Endothelial cell of umbilical vein (primary cell): ENCODE measurements around the gene LGALS4.

Experiments used
- EZH2 ChIP-seq: IDR thresholded peaks from 2 replicates; pipeline ENCODE4 v1.6.1; 2012; ENCODE audit warnings: borderline replicate concordance, low read depth, mild to moderate bottlenecking, moderate library complexity, low read length, inconsistent platforms; ENCODE audit not compliant: severe bottlenecking
- JUN ChIP-seq: IDR thresholded peaks from 2 replicates; pipeline ENCODE4 v1.6.1; 2011; ENCODE audit warnings: borderline replicate concordance, low read depth; ENCODE audit not compliant: insufficient read length, insufficient read depth
- MAX ChIP-seq: IDR thresholded peaks from 2 replicates; pipeline ENCODE4 v1.6.1; 2011; ENCODE audit not compliant: insufficient read depth, insufficient read length
- MYC ChIP-seq: IDR thresholded peaks from one replicate; pipeline ENCODE4 v1.6.1; 2011; ENCODE audit warnings: mild to moderate bottlenecking, low read depth, low read length
- POLR2A ChIP-seq: IDR thresholded peaks from 2 replicates; pipeline ENCODE4 v1.6.1; 2012; ENCODE audit warnings: low read depth, mild to moderate bottlenecking, control low read depth, low read length
- POLR2AphosphoS5 ChIP-seq: IDR thresholded peaks from 2 replicates; pipeline ENCODE4 v1.6.1; 2012; ENCODE audit warnings: low read depth, mild to moderate bottlenecking, control low read depth, low read length, moderate library complexity; ENCODE audit not compliant: insufficient read depth
- TF ChIP-seq, protein P1 (sequence below), 2 donors: IDR thresholded peaks; 1 replicate in 1 of 2; 2 replicates in 1 of 2; pipeline ENCODE4 v1.5.1; 2011; ENCODE audit warnings: low read length in 2 of 2, mild to moderate bottlenecking in 2 of 2, moderate library complexity in 2 of 2, control low read depth in 1 of 2, inconsistent platforms in 1 of 2, low read depth in 1 of 2; ENCODE audit not compliant: insufficient read depth in 1 of 2; ENCODE audit errors: extremely low read depth in 1 of 2

DNA sequence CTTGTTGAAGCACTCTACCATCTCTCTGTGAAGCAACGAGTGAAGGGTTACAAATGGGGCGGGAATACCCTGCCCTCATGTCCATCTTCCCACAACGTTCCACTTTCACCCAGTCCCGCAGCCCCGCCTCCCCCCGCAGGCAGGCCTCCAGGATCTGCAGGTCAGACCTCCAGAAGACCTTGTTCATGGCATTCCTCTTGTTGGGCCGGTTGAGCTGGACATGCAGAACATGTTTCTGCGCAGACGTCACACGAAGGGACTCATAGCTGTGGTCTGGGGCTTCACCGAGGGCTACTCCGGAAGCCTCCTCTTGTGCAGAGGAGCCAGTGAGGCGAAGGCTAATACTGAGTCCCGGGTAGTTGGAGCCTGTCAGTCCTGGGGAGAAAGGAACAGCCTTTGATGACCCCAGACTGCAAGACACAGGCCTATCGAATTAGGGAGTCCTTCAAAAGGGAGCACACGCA is 18.4 kb upstream of the LGALS4 start:
- TF ChIP-seq POLR2A (no peak), MAX (no peak), EZH2 (no peak), POLR2AphosphoS5 (no peak), MYC (no peak), JUN (no peak)
- TF ChIP-seq, protein P1, sequence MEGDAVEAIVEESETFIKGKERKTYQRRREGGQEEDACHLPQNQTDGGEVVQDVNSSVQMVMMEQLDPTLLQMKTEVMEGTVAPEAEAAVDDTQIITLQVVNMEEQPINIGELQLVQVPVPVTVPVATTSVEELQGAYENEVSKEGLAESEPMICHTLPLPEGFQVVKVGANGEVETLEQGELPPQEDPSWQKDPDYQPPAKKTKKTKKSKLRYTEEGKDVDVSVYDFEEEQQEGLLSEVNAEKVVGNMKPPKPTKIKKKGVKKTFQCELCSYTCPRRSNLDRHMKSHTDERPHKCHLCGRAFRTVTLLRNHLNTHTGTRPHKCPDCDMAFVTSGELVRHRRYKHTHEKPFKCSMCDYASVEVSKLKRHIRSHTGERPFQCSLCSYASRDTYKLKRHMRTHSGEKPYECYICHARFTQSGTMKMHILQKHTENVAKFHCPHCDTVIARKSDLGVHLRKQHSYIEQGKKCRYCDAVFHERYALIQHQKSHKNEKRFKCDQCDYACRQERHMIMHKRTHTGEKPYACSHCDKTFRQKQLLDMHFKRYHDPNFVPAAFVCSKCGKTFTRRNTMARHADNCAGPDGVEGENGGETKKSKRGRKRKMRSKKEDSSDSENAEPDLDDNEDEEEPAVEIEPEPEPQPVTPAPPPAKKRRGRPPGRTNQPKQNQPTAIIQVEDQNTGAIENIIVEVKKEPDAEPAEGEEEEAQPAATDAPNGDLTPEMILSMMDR (IDR thresholded peaks at IDR 0.05; ENCODE audit: extremely low read depth in 1 of 2, insufficient read depth in 1 of 2, low read depth in 1 of 2, low read length in 2 of 2): no peak
